GM18507 (cell line): ENCODE data around the gene GPR15LG.

Experiments used
- DNase-seq: peaks from one replicate; pipeline ENCODE4 v3.0.0; 2011; ENCODE audit warnings: low read depth; ENCODE audit not compliant: insufficient read length; ENCODE audit errors: extremely low spot score
- FAIRE-seq: peaks from 2 replicates; lab custom pipeline; 2011; peaks lifted over from hg19 to GRCh38; lab: Jason Lieb, UNC

The GPR15LG gene

GRCh38 chr10:84185526-84186175 is 12.1 kb downstream of the GPR15LG start:
- DNase-seq, result no peak
- FAIRE-seq, result no peak

- no peak for DNase-seq
- FAIRE-seq, result no peak
These were observed 15.2 kb downstream of the GPR15LG start for GRCh38 chr10:84188815-84189214.

GRCh38 chr10:84190621-84191020 is 17.0 kb downstream of the GPR15LG start:
- no peak for DNase-seq
- FAIRE-seq, result no peak

- FAIRE-seq (no peak), DNase-seq (no peak)
These were observed 17.5 kb downstream of the GPR15LG start for GRCh38 chr10:84191106-84191505.

- DNase-seq (no peak), FAIRE-seq (no peak)
These were observed 19.7 kb downstream of the GPR15LG start for GRCh38 chr10:84193327-84193726.

GRCh38 chr10:84193846-84194423 is 20.3 kb downstream of the GPR15LG start:
- FAIRE-seq (no peak), DNase-seq (no peak)

GRCh38 chr10:84194424-84195043 is 20.9 kb downstream of the GPR15LG start, which contains the start of gene CDHR1:
Gene CDHR1, plus strand, starts transcription at chr10:84194537. Its CDS starts 224 bp downstream, at chr10:84194761.
- no peak for FAIRE-seq

GRCh38 chr10:84195044-84195830 is 21.6 kb downstream of the GPR15LG start:
- no peak for FAIRE-seq
- DNase-seq, result no peak

More at GRCh38 chr10:84194424-84195043, 20.9 kb downstream of the GPR15LG start, which contains the start of gene CDHR1:
- peak; percentile 43 for DNase-seq

- FAIRE-seq, result no peak
- no peak for DNase-seq
These were observed 22.5 kb downstream of the GPR15LG start for GRCh38 chr10:84196083-84196482.

- DNase-seq (no peak), FAIRE-seq (no peak)
These were observed 23.3 kb downstream of the GPR15LG start for GRCh38 chr10:84196941-84197340.

- FAIRE-seq (no peak), DNase-seq (no peak)
These were observed 24.0 kb downstream of the GPR15LG start for GRCh38 chr10:84197643-84198042.

GRCh38 chr10:84198206-84198915 is 24.8 kb downstream of the GPR15LG start:
- DNase-seq (no peak), FAIRE-seq (no peak)

- no peak for FAIRE-seq
- no peak for DNase-seq
These were observed 27.1 kb downstream of the GPR15LG start for GRCh38 chr10:84200537-84201243.

GRCh38 chr10:84201244-84201606 is 27.6 kb downstream of the GPR15LG start:
- FAIRE-seq (no peak), DNase-seq (no peak)

- DNase-seq (no peak), FAIRE-seq (no peak)
These were observed 28.1 kb downstream of the GPR15LG start for GRCh38 chr10:84201682-84202081.

GRCh38 chr10:84202349-84202748 is 28.7 kb downstream of the GPR15LG start:
- DNase-seq (no peak), FAIRE-seq (no peak)

GRCh38 chr10:84204122-84204521 is 30.5 kb downstream of the GPR15LG start:
- FAIRE-seq, result no peak
- DNase-seq, result peak; percentile 46

- DNase-seq (no peak), FAIRE-seq (no peak)
These were observed 31.0 kb downstream of the GPR15LG start for GRCh38 chr10:84204610-84205009.
